ENCODE results near the gene MEGF11. TPM values are rescaled to one million over a fixed set of nuclear protein-coding genes. Genes with fewer than 3 reads are reported as not detected.

The MEGF11 gene
- total and polyA plus RNA-seq, 7 donors: 0.04 to 0.05 TPM; not detected in 5

DNA sequence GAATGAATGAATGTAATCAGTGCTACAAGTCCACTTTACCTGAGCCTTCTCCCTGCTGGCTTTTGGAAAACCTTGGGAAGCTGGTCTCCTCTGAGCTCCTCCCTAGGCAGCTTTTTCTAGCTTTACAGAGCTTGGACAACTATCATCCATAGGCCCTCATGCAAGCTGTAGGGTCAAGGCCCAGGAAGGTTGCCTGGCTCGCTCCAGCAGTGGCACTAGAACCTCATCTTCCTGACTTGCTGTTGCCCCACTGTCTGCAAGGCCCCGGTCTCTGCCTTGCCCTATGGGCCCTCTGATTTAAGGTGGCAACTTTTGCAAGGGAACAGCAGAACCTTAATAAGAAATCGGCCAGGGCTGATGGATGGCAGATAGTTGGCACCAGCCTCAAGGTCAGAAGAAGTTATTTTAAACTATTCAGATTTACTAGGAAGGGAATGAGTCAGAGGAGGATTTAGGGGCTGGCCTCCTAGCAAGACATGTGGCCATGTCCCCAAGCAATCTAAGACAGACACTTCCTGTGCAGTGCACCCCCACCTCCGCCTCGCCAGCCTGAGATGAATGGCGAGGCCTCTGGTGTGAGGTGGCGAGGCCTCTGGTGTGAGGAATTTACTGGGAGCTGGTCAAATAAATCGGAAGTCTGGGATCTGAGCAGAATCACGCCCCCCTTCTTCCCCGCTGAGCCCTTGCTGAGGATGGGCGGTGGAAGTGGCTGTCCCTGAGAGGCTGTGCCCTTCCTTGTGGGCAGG is 180.8 kb downstream of the MEGF11 start:
- Histone ChIP-seq H3K4me3 (no peak overlapping the region), H3K27me3 (ENCODE audit: insufficient read depth in 3 of 3, low read length in 2 of 3) (no peaks in the 10 kb centered on the region), H3K4me1 (no peaks in the 10 kb centered on the region), H3K36me3 (ENCODE audit: insufficient read depth in 1 of 2, low read depth in 1 of 2) (no peaks in the 10 kb centered on the region), H3K27ac (no peak overlapping the region), H3K9me3 (no peaks in the 10 kb centered on the region)
- 61 to 77% (median 69%) methylated on average over 11 of the region's 11 CpGs for WGBS, 3 donors
- TF ChIP-seq, protein P1, sequence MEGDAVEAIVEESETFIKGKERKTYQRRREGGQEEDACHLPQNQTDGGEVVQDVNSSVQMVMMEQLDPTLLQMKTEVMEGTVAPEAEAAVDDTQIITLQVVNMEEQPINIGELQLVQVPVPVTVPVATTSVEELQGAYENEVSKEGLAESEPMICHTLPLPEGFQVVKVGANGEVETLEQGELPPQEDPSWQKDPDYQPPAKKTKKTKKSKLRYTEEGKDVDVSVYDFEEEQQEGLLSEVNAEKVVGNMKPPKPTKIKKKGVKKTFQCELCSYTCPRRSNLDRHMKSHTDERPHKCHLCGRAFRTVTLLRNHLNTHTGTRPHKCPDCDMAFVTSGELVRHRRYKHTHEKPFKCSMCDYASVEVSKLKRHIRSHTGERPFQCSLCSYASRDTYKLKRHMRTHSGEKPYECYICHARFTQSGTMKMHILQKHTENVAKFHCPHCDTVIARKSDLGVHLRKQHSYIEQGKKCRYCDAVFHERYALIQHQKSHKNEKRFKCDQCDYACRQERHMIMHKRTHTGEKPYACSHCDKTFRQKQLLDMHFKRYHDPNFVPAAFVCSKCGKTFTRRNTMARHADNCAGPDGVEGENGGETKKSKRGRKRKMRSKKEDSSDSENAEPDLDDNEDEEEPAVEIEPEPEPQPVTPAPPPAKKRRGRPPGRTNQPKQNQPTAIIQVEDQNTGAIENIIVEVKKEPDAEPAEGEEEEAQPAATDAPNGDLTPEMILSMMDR (IDR thresholded peaks at IDR 0.05): no peak
- ATAC-seq (peak; percentile 33 to 77 (median 52)), DNase-seq (no peak)
- intact Hi-C loops (cut with DNase I): no loop called here

DNA sequence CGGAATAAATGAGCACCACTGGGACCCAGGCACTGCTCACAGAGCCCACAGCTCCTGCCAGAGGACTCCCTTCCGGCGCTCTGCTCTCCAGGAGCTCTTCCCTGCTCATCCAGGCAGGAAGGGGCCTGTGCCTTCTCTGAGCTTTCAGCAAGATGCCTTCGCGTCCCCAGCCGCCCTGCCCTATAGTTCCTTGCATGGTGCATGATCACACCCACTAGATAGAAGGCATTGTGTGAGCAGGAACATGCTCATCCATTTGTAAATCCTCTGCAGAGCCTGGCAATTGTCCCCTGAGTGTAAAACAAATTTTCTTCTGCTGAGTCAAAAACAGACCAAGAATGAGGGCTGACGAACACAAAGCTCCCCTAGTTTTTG is 181.6 kb downstream of the MEGF11 start:
- no peak overlapping the region for H3K27ac ChIP-seq
- no peak overlapping the region for H3K4me3 ChIP-seq
- DNase-seq (no peak), ATAC-seq (no peak)
- 73 to 87% (median 82%) methylated on average over 7 of the region's 7 CpGs for WGBS, 3 donors
- H3K36me3 ChIP-seq (ENCODE audit: insufficient read depth in 1 of 2, low read depth in 1 of 2): no peaks in the 10 kb centered on the region
- TF ChIP-seq, protein P1 (IDR thresholded peaks at IDR 0.05): no peak
- intact Hi-C loops (cut with DNase I): no loop called here
- H3K27me3 ChIP-seq (ENCODE audit: insufficient read depth in 3 of 3, low read length in 2 of 3): no peaks in the 10 kb centered on the region
- no peaks in the 10 kb centered on the region for H3K9me3 ChIP-seq
- H3K4me1 ChIP-seq: no peaks in the 10 kb centered on the region

DNA sequence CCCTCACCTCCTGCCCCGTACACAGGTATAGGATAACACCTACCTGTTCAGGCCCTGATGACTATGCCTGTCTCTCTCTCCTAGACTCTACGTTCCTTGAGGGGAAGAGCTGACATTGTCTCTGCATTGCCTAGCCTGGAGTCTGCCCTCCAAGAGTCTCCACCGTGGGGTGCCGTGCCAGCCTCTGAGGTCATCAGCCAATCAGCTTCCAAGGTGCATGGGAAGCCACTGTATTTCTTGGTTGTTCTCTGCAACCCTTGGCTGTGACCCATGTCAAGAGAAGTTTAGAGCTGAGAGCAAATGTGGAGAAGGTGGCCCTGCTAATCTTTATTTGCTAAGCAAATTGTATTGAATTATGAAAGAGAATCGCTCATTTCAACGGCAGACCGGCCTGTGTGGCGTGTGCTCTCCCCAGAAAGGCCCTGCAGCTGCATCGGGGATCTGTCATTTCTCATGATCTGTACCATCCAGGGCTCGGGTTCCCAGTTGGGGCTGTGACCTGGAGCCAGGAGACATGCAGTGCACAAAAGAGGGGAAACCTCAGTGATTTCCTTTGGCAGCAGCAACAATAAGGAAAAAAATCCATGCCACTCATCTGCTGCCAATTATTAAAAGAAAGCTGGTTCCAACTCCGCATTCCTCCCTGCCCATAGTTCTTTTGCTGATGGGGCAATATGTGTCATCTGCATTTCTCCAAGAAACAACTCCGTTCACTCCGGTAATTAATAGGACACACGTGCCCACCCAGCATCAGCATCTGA is 182.2 kb downstream of the MEGF11 start:
- Histone ChIP-seq H3K27ac (no peak overlapping the region), H3K27me3 (ENCODE audit: insufficient read depth in 3 of 3, low read length in 2 of 3) (no peaks in the 10 kb centered on the region), H3K4me3 (no peak overlapping the region), H3K9me3 (no peaks in the 10 kb centered on the region), H3K4me1 (no peaks in the 10 kb centered on the region), H3K36me3 (ENCODE audit: insufficient read depth in 1 of 2, low read depth in 1 of 2) (no peaks in the 10 kb centered on the region)
- 63 to 78% (median 67%) methylated on average over 14 of the region's 14 CpGs for WGBS, 3 donors
- ATAC-seq (no peak), DNase-seq (no peak)
- intact Hi-C loops (cut with DNase I): no loop called here
- TF ChIP-seq, protein P1 (IDR thresholded peaks at IDR 0.05): no peak

DNA sequence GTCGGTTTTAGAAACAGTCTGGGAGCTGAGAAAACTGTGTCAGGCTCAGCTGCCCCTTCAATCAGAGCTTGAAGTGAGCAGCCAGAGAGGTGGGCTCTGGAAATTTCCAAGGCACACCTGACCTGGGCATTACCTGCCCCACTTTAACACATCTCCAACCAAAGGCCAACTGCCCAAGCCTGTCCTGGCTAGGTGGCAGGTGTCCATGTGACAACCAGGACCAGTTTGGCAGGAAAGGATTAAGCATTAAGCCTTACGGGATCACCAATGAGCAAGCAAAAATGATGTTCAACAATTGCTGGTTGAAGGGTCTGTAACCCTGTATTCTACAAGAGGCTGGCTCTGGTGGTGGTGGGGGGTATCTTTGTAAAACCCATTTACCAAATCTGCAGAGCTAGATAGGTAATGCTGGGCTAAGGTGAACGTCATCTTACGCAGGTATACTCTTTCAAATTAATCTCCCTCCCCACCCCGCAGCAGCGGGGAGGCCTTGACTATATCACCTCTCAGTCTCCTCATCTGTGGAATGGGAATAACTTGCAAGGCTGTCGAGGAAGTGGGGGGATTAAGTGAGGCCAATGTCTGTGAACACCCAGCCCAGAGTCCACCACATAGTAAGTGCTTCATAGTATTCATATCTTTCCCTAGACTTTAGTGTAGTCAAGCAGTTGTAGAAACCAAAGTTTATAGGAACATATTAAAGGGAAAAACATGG is 183.2 kb downstream of the MEGF11 start:
- no peak for ATAC-seq
- DNase-seq: no peak
- H3K27me3 ChIP-seq (ENCODE audit: insufficient read depth in 3 of 3, low read length in 2 of 3): no peaks in the 10 kb centered on the region
- no peaks in the 10 kb centered on the region for H3K9me3 ChIP-seq
- TF ChIP-seq, protein P1 (IDR thresholded peaks at IDR 0.05): no peak
- no peaks in the 10 kb centered on the region for H3K4me1 ChIP-seq
- intact Hi-C loops (cut with DNase I): no loop called here
- WGBS, 3 donors: 87 to 93% (median 92%) methylated on average over 7 of the region's 7 CpGs
- no peak overlapping the region for H3K27ac ChIP-seq
- no peak overlapping the region for H3K4me3 ChIP-seq
- no peaks in the 10 kb centered on the region for H3K36me3 ChIP-seq (ENCODE audit: insufficient read depth in 1 of 2, low read depth in 1 of 2)
